K562 (cell line): ENCODE data around the gene RRM2. TPM values are rescaled to one million over a fixed set of nuclear protein-coding genes. Genes with fewer than 3 reads are reported as not detected.
A peak's percentile ranks its signal among the peaks of the same experiment; 100 is the strongest.

Source experiments
- ARNT ChIP-seq, 2 experiments: fragments of 450-650 bp; IDR thresholded peaks; 2 replicates each; pipeline ENCODE4 v1.6.1; 2016; ENCODE audit warnings: mild to moderate bottlenecking in 1 of 2
- ATF7 ChIP-seq: fragments of 450-650 bp; IDR thresholded peaks from 2 replicates; pipeline ENCODE4 v1.7.1; 2014; ENCODE audit warnings: mild to moderate bottlenecking, moderate library complexity
- EHMT2 ChIP-seq: fragments of 450-650 bp; IDR thresholded peaks from 2 replicates; pipeline ENCODE4 v1.6.1; 2018; ENCODE audit warnings: antibody characterized with exemption
- FOXA1 ChIP-seq: fragments of 450-650 bp; IDR thresholded peaks from 2 replicates; pipeline ENCODE4 v1.6.1; 2016; ENCODE audit warnings: mild to moderate bottlenecking, borderline replicate concordance
- FOXM1 ChIP-seq, 2 experiments: fragments of 450-650 bp in 1 of 2; sonication (generic) in 1 of 2; formaldehyde crosslinking in 1 of 2; IDR thresholded peaks; 2 replicates each; pipeline versions ENCODE4 v1.6.1 to v1.9.0; 2017 to 2022; ENCODE audit warnings: low read depth in 2 of 2, mild to moderate bottlenecking in 2 of 2, missing genetic modification reagents in 1 of 2, moderate library complexity in 1 of 2
- MCM2 ChIP-seq: fragments of 450-650 bp; IDR thresholded peaks from 2 replicates; pipeline ENCODE4 v1.6.1; 2017; ENCODE audit warnings: low read depth, mild to moderate bottlenecking
- MIER1 ChIP-seq: fragments of 450-650 bp; IDR thresholded peaks from 2 replicates; pipeline ENCODE4 v1.6.1; 2016; ENCODE audit warnings: antibody characterized with exemption, mild to moderate bottlenecking, low read depth
- MTA2 ChIP-seq: fragments of 450-650 bp; IDR thresholded peaks from 2 replicates; pipeline ENCODE4 v1.6.1; 2016; ENCODE audit warnings: low read depth
- PHB ChIP-seq: fragments of 250-450 bp; sonication (Bioruptor Pico); IDR thresholded peaks from 2 replicates; pipeline ENCODE4 v1.5.0; 2021
- POLR2G ChIP-seq: fragments of 200-400 bp; formaldehyde crosslinking; IDR thresholded peaks from 2 replicates; pipeline ENCODE4 v1.6.1; 2017; ENCODE audit warnings: low read depth, mild to moderate bottlenecking, antibody characterized with exemption, low read length, moderate library complexity
- PTBP1 ChIP-seq: fragments of 200-400 bp; formaldehyde crosslinking; IDR thresholded peaks from 2 replicates; pipeline ENCODE4 v1.6.1; 2017; ENCODE audit warnings: low read depth, low read length
- RBM39 ChIP-seq: fragments of 200-400 bp; formaldehyde crosslinking; optimal IDR thresholded peaks from 2 replicates; pipeline ENCODE3; 2018; ENCODE audit warnings: low read depth, low read length
- SAFB2 ChIP-seq: fragments of 200-400 bp; formaldehyde crosslinking; IDR thresholded peaks from 2 replicates; pipeline ENCODE4 v1.6.1; 2018; ENCODE audit warnings: borderline replicate concordance, low read length, low read depth, moderate library complexity; ENCODE audit not compliant: severe bottlenecking
- SRF ChIP-seq, 2 experiments: fragments of 250-450, 450-650 bp in 1 of 2; sonication (Bioruptor Pico) in 1 of 2; sonication (generic) in 1 of 2; formaldehyde crosslinking; IDR thresholded peaks; 2 replicates each; pipeline versions ENCODE4 v1.5.0 to v1.5.1; 2020 to 2022; ENCODE audit warnings: mild to moderate bottlenecking in 1 of 2, missing genetic modification reagents in 1 of 2
- SRSF7 ChIP-seq: fragments of 200-400 bp; formaldehyde crosslinking; optimal IDR thresholded peaks from 2 replicates; pipeline ENCODE3; 2017; ENCODE audit warnings: mild to moderate bottlenecking, low read depth, low read length
- TAF7 ChIP-seq: fragments of 450-650 bp; IDR thresholded peaks from 2 replicates; pipeline ENCODE4 v1.6.1; 2016; ENCODE audit warnings: missing genetic modification characterization, missing compliant biosample characterization
- TCF15 ChIP-seq: fragments of 250-450 bp; sonication (Bioruptor Pico); IDR thresholded peaks from 2 replicates; pipeline ENCODE4 v1.8.0; 2022; ENCODE audit warnings: moderate library complexity, mild to moderate bottlenecking, inconsistent platforms
- TFE3 ChIP-seq: fragments of 450-650 bp; formaldehyde crosslinking; IDR thresholded peaks from 2 replicates; pipeline ENCODE4 v1.4.0; 2020; ENCODE audit warnings: mild to moderate bottlenecking, mixed read lengths
- ZEB2 ChIP-seq: fragments of 450-650 bp; IDR thresholded peaks from 2 replicates; pipeline ENCODE4 v1.6.1; 2016
- ZNF121 ChIP-seq: sonication (generic); formaldehyde crosslinking; conservative IDR thresholded peaks from 2 replicates; pipeline ENCODE4 v1.8.0; 2022; ENCODE audit warnings: missing genetic modification reagents
- ZNF134 ChIP-seq: fragments of 250-450 bp; sonication (Bioruptor Pico); conservative IDR thresholded peaks from 2 replicates; pipeline ENCODE4 v1.4.0; 2020
- ZNF175 ChIP-seq: fragments of 200-800 bp; sonication (Bioruptor generic); IDR thresholded peaks from 2 replicates; pipeline ENCODE4 v1.6.1; 2016; ENCODE audit warnings: low read depth, mild to moderate bottlenecking, missing genetic modification characterization, missing compliant biosample characterization
- ZNF212 ChIP-seq: fragments of 450-650 bp; formaldehyde crosslinking; IDR thresholded peaks from 2 replicates; pipeline ENCODE4 v1.4.0; 2020; ENCODE audit warnings: mild to moderate bottlenecking
- ZNF280B ChIP-seq: fragments of 250-450 bp; sonication (Bioruptor Pico); IDR thresholded peaks from 2 replicates; pipeline ENCODE4 v1.5.1; 2021; ENCODE audit warnings: mild to moderate bottlenecking
- ZNF639 ChIP-seq, 2 experiments: fragments of 200-800 bp in 1 of 2; sonication (Bioruptor generic) in 1 of 2; sonication (generic) in 1 of 2; formaldehyde crosslinking in 1 of 2; IDR thresholded peaks in 1 of 2; conservative IDR thresholded peaks in 1 of 2; 2 replicates each; pipeline versions ENCODE4 v1.5.0 to v1.6.1; 2016 to 2020; ENCODE audit warnings: missing compliant biosample characterization in 1 of 2, missing genetic modification characterization in 1 of 2, missing genetic modification reagents in 1 of 2
- ZSCAN29 ChIP-seq: fragments of 450-650 bp; IDR thresholded peaks from 2 replicates; pipeline ENCODE4 v1.6.1; 2017
- polyA plus RNA-seq, 8 experiments: library from polyadenylated mRNA; depleted of rRNA in 4 of 8; stranded (reverse) in 5 of 8; unstranded in 3 of 8; fragments of >200 nt; fragmentation: Nextera tagmentation in 2 of 8; fragmentation: Illumina TruSeq in 1 of 8; extraction: Ambion mirVana in 2 of 8; extraction: Trizol in 1 of 8; gene quantifications; 2 replicates each; pipeline versions ENCODE4 v1.2.1 to v1.2.3, GENCODE V29; 2011 to 2014; ENCODE audit warnings: inconsistent platforms in 1 of 8, missing spikeins in 1 of 8
- total RNA-seq, 7 experiments: library from RNA; depleted of rRNA in 6 of 7; stranded (reverse); fragments of >200 nt in 6 of 7; fragmentation: Illumina TruSeq in 2 of 7; extraction: Trizol in 2 of 7; gene quantifications; 2 replicates each; pipeline versions ENCODE4 v1.2.1 to v1.2.3, GENCODE V29; 2011 to 2021; ENCODE audit warnings: low replicate concordance in 1 of 7

The RRM2 gene
- total and polyA plus RNA-seq, 9 of the 15 experiments (the other 6 are each of a cell fraction or from before 2014, with no cell fraction given) = 50.1 to 244 (median 128) TPM

- TF ChIP-seq ZNF175 (CRISPR knock-in tag) = 0 out of 2 replicates have a peak, but pooled peaks have one; percentile 0
- no peak for TF ChIP-seq FOXA1
- no peak for TF ChIP-seq TFE3
- no peak for TF ChIP-seq PHB (CRISPR knock-in tag)
- peak; percentile 67; the same call in 1 of the 2 replicates for TF ChIP-seq MIER1
- TF ChIP-seq PTBP1 = 0 out of 2 replicates have a peak, but pooled peaks have one; percentile 42
- TF ChIP-seq SRF (CRISPR knock-in tag; IDR thresholded peaks at IDR 0.05) = no peak
- TF ChIP-seq ZNF134 (CRISPR knock-in tag) = 0 out of 2 replicates have a peak, but pooled peaks have one; percentile 42
- TF ChIP-seq RBM39 = no peak
- peak in 1 of 2 experiments; percentile 75; a peak in 2 of 4 replicates for TF ChIP-seq ARNT (IDR thresholded peaks at IDR 0.05)
- peak; percentile 74; the same call in 1 of the 2 replicates for TF ChIP-seq TCF15 (CRISPR knock-in tag)
- no peak for TF ChIP-seq ZNF639 (CRISPR knock-in tag; conservative IDR thresholded peaks at IDR 0.05 in 1 of 2, IDR thresholded peaks at IDR 0.05 in 1 of 2)
- 0 out of 2 replicates have a peak, but pooled peaks have one; percentile 18 for TF ChIP-seq EHMT2
- no peak for TF ChIP-seq ZNF280B
- no peak for TF ChIP-seq ATF7
- peak; percentile 100 for TF ChIP-seq ZNF121
- no peak for TF ChIP-seq ZSCAN29
- no peak for TF ChIP-seq SAFB2
- TF ChIP-seq TAF7 (tag) = peak; percentile 52
- TF ChIP-seq ZNF212 (CRISPR knock-in tag) = 0 out of 2 replicates have a peak, but pooled peaks have one; percentile 56
- no peak for TF ChIP-seq MCM2
- TF ChIP-seq SRSF7 = no peak
- TF ChIP-seq FOXM1 (IDR thresholded peaks at IDR 0.05; ENCODE audit: low read depth) = no peak
- no peak for TF ChIP-seq FOXM1 (CRISPR knock-in tag; IDR thresholded peaks at IDR 0.05; ENCODE audit: low read depth)
- TF ChIP-seq POLR2G = no peak
- TF ChIP-seq MTA2 = peak; percentile 16; the same call in 1 of the 2 replicates
- no peak for TF ChIP-seq ZEB2
These were observed 2.9 kb upstream of the RRM2 start (continued) for GRCh38 chr2:10119601-10120157.
